ENCODE data around the gene SVBP. TPM values are rescaled to one million over a fixed set of nuclear protein-coding genes. Genes with fewer than 3 reads are reported as not detected.
"Not testable (repeated sequence)": the region's sequence is repeated elsewhere in the genome, so short reads cannot be mapped to it uniquely, and the experiment has no call there.

SVBP gene
- 14.2 TPM for total RNA-seq
- long read RNA-seq, transcript SVBP-201 (3 exons, 658 nt), result major isoform, 10 of 11 reads
- long read RNA-seq, partial matches to known transcripts, result 0 of 11 reads
- long read RNA-seq, other reads (novel, unspliced or antisense), result 1 of 11 reads

GRCh38 chr1:42816585-42817439, at the start of gene SVBP, which contains the start of gene ERMAP:
Gene SVBP (minus strand): TSS chr1:42817397. CDS start chr1:42816544, 853 bp downstream.
Gene ERMAP (plus strand): TSS chr1:42817122. CDS start chr1:42830449, 13,327 bp downstream.
- intact Hi-C loops (cut with micrococcal nuclease), result no loop called here
- DNase-seq (peak; percentile 97), ATAC-seq (peak; percentile 98)

- no peak for DNase-seq
- intact Hi-C loops (cut with micrococcal nuclease), result no loop called here
- no peak for ATAC-seq
These were observed 49.4 kb upstream of the SVBP start for GRCh38 chr1:42866549-42866948.

GRCh38 chr1:42861014-42861399, 43.8 kb upstream of the SVBP start:
- ATAC-seq (no peak), DNase-seq (no peak)
- intact Hi-C loops (cut with micrococcal nuclease), result no loop called here

- ATAC-seq, result no peak
- DNase-seq, result no peak
- intact Hi-C loops (cut with micrococcal nuclease), result no loop called here
These were observed 43.3 kb upstream of the SVBP start for GRCh38 chr1:42860339-42861013.

- ATAC-seq; intact Hi-C loops (cut with micrococcal nuclease); DNase-seq: not testable (repeated sequence)
These were observed 42.2 kb upstream of the SVBP start for GRCh38 chr1:42859366-42859765.

GRCh38 chr1:42856554-42856953, 39.4 kb upstream of the SVBP start:
- DNase-seq; ATAC-seq; intact Hi-C loops (cut with micrococcal nuclease): not testable (repeated sequence)

- DNase-seq, result no peak
- intact Hi-C loops (cut with micrococcal nuclease), result no loop called here
- peak; percentile 38 for ATAC-seq
These were observed 36.1 kb upstream of the SVBP start for GRCh38 chr1:42853116-42853884.

GRCh38 chr1:42852608-42852980, 35.4 kb upstream of the SVBP start:
- intact Hi-C loops (cut with micrococcal nuclease), result no loop called here
- no peak for ATAC-seq
- DNase-seq, result no peak

GRCh38 chr1:42851960-42852607, 34.9 kb upstream of the SVBP start:
- no peak for DNase-seq
- intact Hi-C loops (cut with micrococcal nuclease), result no loop called here
- ATAC-seq, result no peak

- no peak for ATAC-seq
- no peak for DNase-seq
- intact Hi-C loops (cut with micrococcal nuclease), result no loop called here
These were observed 34.2 kb upstream of the SVBP start for GRCh38 chr1:42851420-42851819.

GRCh38 chr1:42849944-42850343, 32.7 kb upstream of the SVBP start:
- ATAC-seq, result no peak
- no peak for DNase-seq
- intact Hi-C loops (cut with micrococcal nuclease), result no loop called here

GRCh38 chr1:42848823-42849537, 31.8 kb upstream of the SVBP start:
- ATAC-seq, result no peak
- intact Hi-C loops (cut with micrococcal nuclease), result no loop called here

GRCh38 chr1:42847721-42848460, 30.7 kb upstream of the SVBP start:
- intact Hi-C loops (cut with micrococcal nuclease), result no loop called here
- no peak for ATAC-seq
- no peak for DNase-seq

More at GRCh38 chr1:42848823-42849537, 31.8 kb upstream of the SVBP start:
- DNase-seq, result no peak

GRCh38 chr1:42847111-42847595, 30.0 kb upstream of the SVBP start:
- ATAC-seq (no peak), DNase-seq (no peak)
- intact Hi-C loops (cut with micrococcal nuclease), result no loop called here

- peak; percentile 99 for ATAC-seq
- intact Hi-C loops (cut with micrococcal nuclease), result no loop called here
- DNase-seq, result peak; percentile 94
These were observed 29.3 kb upstream of the SVBP start, which contains the start of gene ZNF691 for GRCh38 chr1:42846257-42847110. Gene ZNF691 (plus strand): TSS chr1:42846613. CDS start chr1:42849659, 3,046 bp downstream.

- intact Hi-C loops (cut with micrococcal nuclease), result no loop called here
- ATAC-seq (peak; percentile 5), DNase-seq (no peak)
These were observed 28.7 kb upstream of the SVBP start for GRCh38 chr1:42845866-42846256.

- no peak for DNase-seq
- intact Hi-C loops (cut with micrococcal nuclease), result no loop called here
- no peak for ATAC-seq
These were observed 28.0 kb upstream of the SVBP start for GRCh38 chr1:42845193-42845592.

Measured in left ventricle myocardium superior (tissue), 1 donor.